Measurements from ENCODE around the gene TRIM31.
A peak's percentile ranks its signal among the peaks of the same experiment; 100 is the strongest.

The TRIM31 gene

DNA sequence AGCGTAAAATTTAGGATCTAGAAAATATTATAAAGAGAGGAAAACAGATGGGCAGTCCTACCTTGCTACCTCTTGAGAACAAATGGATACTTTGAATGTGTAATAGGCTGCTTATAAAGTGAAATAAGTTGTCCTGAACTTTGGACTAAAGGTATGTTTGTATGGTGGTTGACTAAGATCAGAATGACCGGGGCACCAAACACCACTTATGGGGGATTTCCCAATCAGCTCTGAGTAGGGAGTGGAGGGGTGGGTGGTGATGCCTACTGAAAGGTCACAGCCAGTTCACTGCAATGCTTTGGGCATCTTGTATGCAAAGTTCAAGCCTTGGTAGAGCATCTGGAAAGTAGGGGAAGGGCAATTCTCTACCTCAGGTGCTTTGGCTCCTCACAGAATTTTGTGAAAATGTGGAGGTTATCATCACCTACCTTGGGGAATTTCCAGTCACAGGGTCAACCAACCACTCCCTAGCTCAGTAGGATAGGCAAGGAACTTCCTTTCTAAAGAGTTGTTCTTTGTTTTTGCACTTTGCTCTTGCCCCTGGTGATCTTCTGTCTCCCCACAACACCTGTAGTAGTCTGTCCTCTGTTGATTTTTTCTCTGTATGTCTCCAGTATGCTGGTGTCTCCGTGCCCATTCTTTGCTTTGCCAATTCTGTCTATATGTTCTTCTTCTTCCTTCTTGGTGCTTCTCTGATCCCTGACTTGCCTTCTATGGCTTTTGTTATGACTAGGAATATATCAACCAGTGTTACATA is at the start of gene TRIM31:
Gene TRIM31, minus strand, starts transcription at position 88 of the 757 bp plus-strand sequence. CDS start 285 bp downstream, outside the sequence.
- DNase-seq (ENCODE audit: low spot score), result peak; percentile 21
- no peak for FAIRE-seq

- FAIRE-seq (no peak), DNase-seq (ENCODE audit: low spot score) (no peak)
These were observed 49.6 kb upstream of the TRIM31 start for GRCh38 chr6:30162265-30163089.

DNA sequence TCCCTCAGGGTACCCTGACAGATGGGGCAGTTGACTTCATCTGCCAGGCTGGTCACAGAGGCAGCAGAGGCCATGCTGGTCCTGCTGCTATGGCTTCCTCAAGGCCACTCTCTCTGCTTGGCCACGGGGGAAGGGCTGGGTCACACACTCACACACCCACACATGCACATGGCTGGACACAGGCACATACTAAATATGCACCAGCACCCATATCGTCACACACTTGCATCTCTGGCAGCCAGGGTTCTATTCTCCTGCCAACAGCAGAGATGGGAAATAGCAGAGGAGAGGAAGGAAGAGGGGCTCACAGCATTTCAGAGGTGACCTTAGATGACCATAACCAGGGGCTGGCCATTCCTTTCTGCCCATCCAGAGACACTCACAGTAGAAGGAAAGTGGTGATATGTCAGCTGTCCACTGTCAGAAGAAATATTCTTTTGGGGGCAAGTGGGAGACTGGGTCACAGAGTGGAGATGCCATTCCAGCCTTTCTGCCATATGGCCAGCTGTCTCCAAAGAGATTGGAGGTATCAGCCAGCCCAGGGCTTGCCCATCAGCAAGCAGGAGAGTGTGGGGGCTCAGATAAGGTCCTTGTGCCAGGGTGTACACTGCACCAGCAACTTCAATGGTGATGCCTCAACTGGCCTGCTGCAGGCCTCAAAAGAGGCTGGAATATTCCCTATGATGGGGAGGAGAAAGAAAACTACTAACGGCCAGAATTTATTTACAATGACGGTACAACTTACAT is 48.1 kb upstream of the TRIM31 start, which contains the start of gene TRIM10:
Gene TRIM10, minus strand, starts transcription at position 427 of the 747 bp plus-strand sequence. Its CDS starts 353 bp downstream, at position 74.
- DNase-seq (ENCODE audit: low spot score) (no peak), FAIRE-seq (no peak)

- no peak for DNase-seq (ENCODE audit: low spot score)
- no peak for FAIRE-seq
These were observed 47.3 kb upstream of the TRIM31 start for GRCh38 chr6:30160008-30160784.

DNA sequence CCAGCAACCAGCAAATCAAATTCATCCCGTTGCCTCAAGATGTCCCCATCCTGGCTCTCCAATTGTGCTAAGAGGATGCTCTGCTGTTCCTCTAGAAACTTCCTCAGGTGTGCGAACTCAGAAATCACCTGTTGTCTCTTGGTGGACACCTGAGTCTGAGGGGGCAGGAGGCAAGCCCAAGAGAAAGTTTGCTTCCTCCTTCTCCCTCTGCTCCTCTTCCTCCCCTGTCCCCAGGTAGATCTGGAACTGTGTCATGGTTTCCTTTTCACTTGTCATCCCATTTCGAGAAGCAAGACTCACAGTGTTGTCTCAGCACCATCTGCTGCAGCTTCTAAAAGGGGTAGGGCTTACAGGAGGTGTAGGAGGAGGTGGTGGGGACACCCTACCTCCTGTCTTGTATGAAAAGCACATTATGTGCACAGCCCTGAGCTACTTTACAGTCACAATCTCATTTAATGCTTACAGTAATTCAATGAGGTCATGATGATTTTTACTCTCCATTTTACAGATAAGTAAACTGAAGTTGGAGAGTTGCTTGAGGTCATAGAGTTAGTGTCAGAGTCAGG is 45.7 kb upstream of the TRIM31 start:
- DNase-seq (ENCODE audit: low spot score), result no peak
- no peak for FAIRE-seq

DNA sequence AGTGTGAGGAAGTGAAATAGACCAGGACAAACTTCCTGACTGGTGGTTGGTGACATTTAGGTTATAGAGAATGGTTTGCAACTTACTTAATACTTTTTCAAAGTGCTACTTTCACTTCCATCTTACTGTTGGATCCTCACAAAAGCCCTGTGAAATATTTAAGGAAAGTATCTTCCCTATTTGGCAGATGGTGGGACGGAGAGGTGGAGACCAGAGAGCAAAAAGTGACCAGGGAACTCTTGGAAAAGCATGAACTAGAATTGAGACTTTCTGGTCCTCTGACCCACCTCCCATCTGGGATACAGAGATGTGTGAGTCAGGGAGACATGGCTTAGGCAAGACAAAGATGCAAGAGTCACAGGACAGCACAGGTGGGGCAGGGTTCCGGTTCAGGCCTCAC is 45.1 kb upstream of the TRIM31 start:
- FAIRE-seq (no peak), DNase-seq (ENCODE audit: low spot score) (no peak)

DNA sequence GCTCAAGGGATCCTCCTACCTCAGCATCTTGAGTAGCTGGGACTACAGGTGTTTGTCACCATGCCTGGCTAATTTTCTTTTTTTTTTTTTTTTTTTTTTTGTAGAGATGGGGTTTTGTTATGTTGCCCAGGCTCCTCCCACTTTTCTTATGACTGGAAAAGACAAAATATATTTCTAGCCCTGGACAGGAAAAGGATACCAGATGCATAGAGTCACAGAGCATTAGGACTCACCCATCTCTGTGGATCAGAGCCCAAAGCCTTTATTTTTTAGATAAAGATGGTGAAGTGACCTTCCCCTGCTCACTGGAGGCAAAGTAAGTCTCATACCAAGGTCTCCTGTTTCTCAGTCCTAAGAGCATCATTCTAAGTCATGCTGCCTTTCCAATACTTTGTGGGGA is 44.7 kb upstream of the TRIM31 start:
- DNase-seq (ENCODE audit: low spot score) (no peak), FAIRE-seq (no peak)

DNA sequence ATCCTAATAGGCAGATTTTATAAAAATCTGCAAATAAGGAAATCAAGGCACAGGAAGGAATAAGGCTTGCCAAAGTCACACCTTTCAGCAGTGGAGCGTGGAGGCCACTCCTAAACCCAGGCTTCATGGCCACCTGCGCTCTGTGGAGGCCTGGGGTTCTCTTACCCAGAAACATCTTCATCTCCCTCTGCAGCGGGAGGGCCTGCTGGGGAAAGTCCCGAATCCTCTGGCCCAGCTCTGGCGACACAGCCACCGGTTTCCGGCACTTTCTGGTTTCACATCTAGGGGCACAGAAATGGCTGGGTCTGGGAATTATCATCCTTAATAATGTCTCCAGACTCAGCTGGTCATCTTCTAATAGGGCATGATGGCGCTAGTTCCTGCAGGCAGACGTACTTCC is 43.9 kb upstream of the TRIM31 start:
- no peak for FAIRE-seq

GRCh38 chr6:30156262-30156599 is 43.3 kb upstream of the TRIM31 start:
- DNase-seq (ENCODE audit: low spot score) (peak; percentile 85), FAIRE-seq (peak; percentile 90)

More for the DNA sequence above, 43.9 kb upstream of the TRIM31 start:
- DNase-seq (ENCODE audit: low spot score), result no peak

DNA sequence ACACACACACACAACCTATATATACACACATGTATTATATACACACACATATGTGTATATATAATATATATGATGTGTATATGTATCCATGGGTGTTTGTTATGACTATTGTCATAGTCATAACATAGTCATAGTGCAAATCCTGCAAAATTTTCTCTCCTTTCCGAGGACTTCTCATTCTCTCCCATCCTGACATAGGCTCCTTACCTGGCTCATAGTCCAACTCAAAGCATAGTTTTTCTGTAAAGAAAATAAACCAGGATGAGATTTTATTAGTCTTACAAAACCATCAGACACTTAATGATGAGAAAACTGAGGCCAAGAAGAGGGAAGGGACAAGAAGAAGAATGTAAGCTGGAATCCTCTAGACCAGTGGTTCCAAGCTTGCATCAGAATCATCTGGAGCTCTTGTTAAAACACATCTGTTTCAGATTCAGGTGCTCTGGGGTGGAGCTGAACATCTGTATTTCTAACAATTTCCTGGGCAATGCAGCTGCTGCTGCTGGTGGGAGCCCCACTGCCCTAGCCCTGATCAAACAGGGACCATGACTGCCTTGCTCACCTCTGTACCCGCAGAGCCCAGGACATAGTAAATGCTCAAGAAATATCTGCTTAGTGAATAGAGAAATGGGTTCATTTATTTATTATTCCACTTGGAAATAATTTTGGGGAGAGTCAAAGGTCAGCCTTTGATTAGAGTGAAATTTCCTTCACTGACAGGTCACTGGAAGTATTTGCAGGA is 42.8 kb upstream of the TRIM31 start:
- no peak for DNase-seq (ENCODE audit: low spot score)
- FAIRE-seq, result no peak

- DNase-seq (ENCODE audit: low spot score) (peak; percentile 92), FAIRE-seq (peak; percentile 96)
These were observed 42.0 kb upstream of the TRIM31 start for GRCh38 chr6:30154709-30155519.

- FAIRE-seq, result no peak
- DNase-seq (ENCODE audit: low spot score), result no peak
These were observed 41.2 kb upstream of the TRIM31 start for GRCh38 chr6:30154061-30154460.

GRCh38 chr6:30152910-30153610 is 40.2 kb upstream of the TRIM31 start:
- no peak for FAIRE-seq

GRCh38 chr6:30152016-30152673 is 39.3 kb upstream of the TRIM31 start:
- no peak for DNase-seq (ENCODE audit: low spot score)
- no peak for FAIRE-seq

More at GRCh38 chr6:30152910-30153610, 40.2 kb upstream of the TRIM31 start:
- DNase-seq (ENCODE audit: low spot score), result no peak

GRCh38 chr6:30151580-30151979 is 38.7 kb upstream of the TRIM31 start:
- FAIRE-seq (no peak), DNase-seq (ENCODE audit: low spot score) (no peak)

DNA sequence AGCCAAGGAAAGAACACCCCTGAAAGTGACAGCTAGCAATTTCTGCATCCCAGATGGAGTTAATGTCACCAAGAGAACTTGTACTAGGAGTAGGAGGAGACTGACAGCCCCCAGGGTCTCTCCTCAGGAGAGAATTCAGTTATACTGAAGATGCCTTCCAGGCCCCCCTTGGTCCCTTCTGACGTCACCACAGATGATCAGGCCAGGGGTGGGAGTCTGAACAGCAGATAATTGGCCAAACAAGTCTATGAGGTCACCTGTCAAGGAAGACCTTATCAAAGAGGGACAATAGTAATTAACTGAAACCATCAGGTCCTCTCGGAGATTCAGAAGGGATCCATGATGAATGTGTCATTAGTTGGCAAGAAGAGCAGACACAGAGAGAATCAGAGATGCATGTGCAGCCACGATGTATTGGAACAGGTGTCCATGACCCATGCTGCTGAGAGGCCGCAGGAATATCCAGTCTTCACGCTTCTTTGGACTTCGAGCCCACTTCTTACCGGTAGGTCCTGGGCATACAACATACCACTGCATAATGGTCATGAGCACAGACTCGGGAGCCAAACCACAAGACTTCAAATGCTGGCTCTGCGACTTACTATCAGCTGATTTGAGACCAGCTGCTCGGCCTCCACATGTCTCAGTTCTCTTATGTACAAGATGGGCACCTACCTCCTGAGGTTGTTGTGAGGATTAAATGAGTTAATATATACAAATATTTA is 37.9 kb upstream of the TRIM31 start:
- peak; percentile 69 for DNase-seq (ENCODE audit: low spot score)
- peak; percentile 82 for FAIRE-seq

- no peak for FAIRE-seq
- DNase-seq (ENCODE audit: low spot score), result no peak
These were observed 37.1 kb upstream of the TRIM31 start for GRCh38 chr6:30149858-30150550.

Measured in RCC 7860 (cell line).